Activated T-helper 2 cell treated with anti-CD3 and anti-CD28 coated beads, Interferon-gamma antibody, Interleukin-2, Interleukin-4, amounts not matched to agents 10 μg/mL and 5 μg/mL and 100 μg/mL, durations not matched to agents 14 hours and 24 hours and 36 hours (primary cell): ENCODE results near the gene PRPF6. TPM values are rescaled to one million over a fixed set of nuclear protein-coding genes. Genes with fewer than 3 reads are reported as not detected.

Experiments
- DNase-seq: peaks from one replicate; pipeline ENCODE4 v3.0.0; 2021; ENCODE audit warnings: low spot score
- H3K27ac Mint-ChIP-seq: one replicate; pipeline ENCODE4 v1.8.0; 2021; ENCODE audit warnings: mixed read lengths
- H3K27me3 Mint-ChIP-seq: one replicate; pipeline ENCODE4 v1.8.0; 2021; ENCODE audit warnings: low read depth, mixed read lengths
- H3K36me3 Mint-ChIP-seq: one replicate; pipeline ENCODE4 v1.8.0; 2021; ENCODE audit warnings: low read depth, mixed read lengths
- H3K4me1 Mint-ChIP-seq: one replicate; pipeline ENCODE4 v1.8.0; 2021; ENCODE audit warnings: low read depth, mixed read lengths
- H3K4me3 Mint-ChIP-seq: one replicate; pipeline ENCODE4 v1.8.0; 2021; ENCODE audit warnings: low read depth, mild to moderate bottlenecking, moderate library complexity, mixed read lengths
- H3K9me3 Mint-ChIP-seq: one replicate; pipeline ENCODE4 v1.8.0; 2021; ENCODE audit warnings: mixed read lengths
- intact Hi-C: fragments of 100-400 bp; cut with micrococcal nuclease; formaldehyde crosslinking; loops from one replicate; pipeline ENCODE4 v1.15.1; 2023
- total RNA-seq: library from RNA; stranded (reverse); gene quantifications from 2 replicates; pipeline ENCODE4 v1.2.3, GENCODE V29; 2022

The PRPF6 gene
- total RNA-seq, 1 donor from 2014 or later, result 70.3 TPM

- peak; percentile 60 for DNase-seq
- intact Hi-C loops, result loop anchor here (1.0 to 10.0 kb wide), 3 partner anchors 82 to 273 kb away; partner anchors contain the start of genes ABHD16B, ARFRP1, TPD52L2 and ZGPAT
- H3K4me3 Mint-ChIP-seq, result peak overlapping the region; percentile 83
- H3K36me3 Mint-ChIP-seq, result peaks cover 43% of the 10 kb centered on the region
- H3K4me1 Mint-ChIP-seq, result peaks cover 56% of the 10 kb centered on the region
- H3K9me3 Mint-ChIP-seq, result no peaks in the 10 kb centered on the region
- peak overlapping the region; percentile 79 for H3K27ac Mint-ChIP-seq
- no peaks in the 10 kb centered on the region for H3K27me3 Mint-ChIP-seq
Measured at GRCh38 chr20:63977739-63978276, 3.1 kb upstream of the PRPF6 start.

GRCh38 chr20:63978319-63979228, 2.4 kb upstream of the PRPF6 start:
- Mint-ChIP-seq H3K9me3 (no peaks in the 10 kb centered on the region), H3K27me3 (no peaks in the 10 kb centered on the region), H3K27ac (peak overlapping the region; percentile 79), H3K36me3 (peaks cover 43% of the 10 kb centered on the region), H3K4me1 (peaks cover 57% of the 10 kb centered on the region), H3K4me3 (peak overlapping the region; percentile 83)
- DNase-seq, result peak; percentile 61
- intact Hi-C loops, result loop anchor here (10.0 kb wide), 2 partner anchors 114 to 274 kb away; partner anchors contain the start of genes ABHD16B, ARFRP1, TPD52L2 and ZGPAT

- H3K27ac Mint-ChIP-seq, result peak overlapping the region; percentile 79
- no peaks in the 10 kb centered on the region for H3K9me3 Mint-ChIP-seq
- H3K4me3 Mint-ChIP-seq, result peak overlapping the region; percentile 83
- peaks cover 55% of the 10 kb centered on the region for H3K4me1 Mint-ChIP-seq
- DNase-seq, result no peak
- H3K27me3 Mint-ChIP-seq, result no peaks in the 10 kb centered on the region
- intact Hi-C loops, result loop anchor here (10.0 kb wide), 2 partner anchors 114 to 274 kb away; partner anchors contain the start of genes ABHD16B, ARFRP1, TPD52L2 and ZGPAT
- peaks cover 41% of the 10 kb centered on the region for H3K36me3 Mint-ChIP-seq
Measured at GRCh38 chr20:63979229-63979556, 1.7 kb upstream of the PRPF6 start.

- H3K27me3 Mint-ChIP-seq, result no peaks in the 10 kb centered on the region
- intact Hi-C loops, result loop anchor here (1.0 to 10.0 kb wide), 9 partner anchors 23 to 443 kb away; partner anchors contain the start of genes ABHD16B, ARFRP1, PTK6 and RGS19
- no peaks in the 10 kb centered on the region for H3K9me3 Mint-ChIP-seq
- H3K27ac Mint-ChIP-seq, result peak within 1 kb of the TSS; percentile 99
- peaks cover 43% of the 10 kb centered on the region for H3K36me3 Mint-ChIP-seq
- peak; percentile 53 for DNase-seq
- H3K4me1 Mint-ChIP-seq, result peaks cover 58% of the 10 kb centered on the region
- peak within 1 kb of the TSS; percentile 96 for H3K4me3 Mint-ChIP-seq
Measured at GRCh38 chr20:63979557-63980316, 1.2 kb upstream of the PRPF6 start, which contains the start of gene SAMD10. SAMD10 (minus strand) TSS chr20:63979642; CDS start chr20:63979467, 175 bp downstream.

GRCh38 chr20:63980317-63980805, 571 bp upstream of the PRPF6 start:
- Mint-ChIP-seq H3K4me3 (peak overlapping the region; percentile 96), H3K9me3 (no peaks in the 10 kb centered on the region), H3K4me1 (peaks cover 56% of the 10 kb centered on the region), H3K27ac (peak overlapping the region; percentile 99), H3K36me3 (peaks cover 43% of the 10 kb centered on the region), H3K27me3 (no peaks in the 10 kb centered on the region)
- no peak for DNase-seq
- intact Hi-C loops, result loop anchor here (1.0 to 5.0 kb wide), 7 partner anchors 24 to 444 kb away; partner anchors contain the start of genes PTK6, RGS19, RTEL1 and TCEA2

GRCh38 chr20:63982937-63983336, 2.0 kb downstream of the PRPF6 start:
- intact Hi-C loops, result loop anchor here (5.0 kb wide), 2 partner anchors 94 to 326 kb away; partner anchors contain the start of genes RGS19 and RTEL1
- Mint-ChIP-seq H3K9me3 (no peaks in the 10 kb centered on the region), H3K4me1 (peaks cover 39% of the 10 kb centered on the region), H3K27ac (no peak overlapping the region), H3K27me3 (no peaks in the 10 kb centered on the region), H3K36me3 (peaks cover 47% of the 10 kb centered on the region), H3K4me3 (peak overlapping the region; percentile 13)
- no peak for DNase-seq

- H3K9me3 Mint-ChIP-seq, result no peaks in the 10 kb centered on the region
- no peak overlapping the region for H3K27ac Mint-ChIP-seq
- intact Hi-C loops, result no loop called here
- no peak overlapping the region for H3K4me3 Mint-ChIP-seq
- DNase-seq, result no peak
- H3K4me1 Mint-ChIP-seq, result no peaks in the 10 kb centered on the region
- H3K27me3 Mint-ChIP-seq, result no peaks in the 10 kb centered on the region
- peaks cover 60% of the 10 kb centered on the region for H3K36me3 Mint-ChIP-seq
Measured at GRCh38 chr20:64000906-64001305, 20.0 kb downstream of the PRPF6 start.

GRCh38 chr20:64001607-64002011, 20.7 kb downstream of the PRPF6 start:
- Mint-ChIP-seq H3K4me1 (no peaks in the 10 kb centered on the region), H3K27me3 (no peaks in the 10 kb centered on the region), H3K36me3 (peaks cover 55% of the 10 kb centered on the region), H3K4me3 (no peak overlapping the region), H3K9me3 (no peaks in the 10 kb centered on the region), H3K27ac (no peak overlapping the region)
- intact Hi-C loops, result no loop called here
- no peak for DNase-seq

- Mint-ChIP-seq H3K36me3 (peaks cover 55% of the 10 kb centered on the region), H3K9me3 (peaks cover 11% of the 10 kb centered on the region), H3K27ac (no peak overlapping the region), H3K4me3 (no peak overlapping the region), H3K27me3 (no peaks in the 10 kb centered on the region), H3K4me1 (no peaks in the 10 kb centered on the region)
- no peak for DNase-seq
- intact Hi-C loops, result no loop called here
Measured at GRCh38 chr20:64003960-64004725, 23.2 kb downstream of the PRPF6 start.

GRCh38 chr20:64005394-64005793, 24.5 kb downstream of the PRPF6 start:
- H3K4me3 Mint-ChIP-seq, result no peak overlapping the region
- H3K27me3 Mint-ChIP-seq, result no peaks in the 10 kb centered on the region
- no peak overlapping the region for H3K27ac Mint-ChIP-seq
- peaks cover 10% of the 10 kb centered on the region for H3K4me1 Mint-ChIP-seq
- peaks cover 14% of the 10 kb centered on the region for H3K9me3 Mint-ChIP-seq
- intact Hi-C loops, result no loop called here
- peaks cover 57% of the 10 kb centered on the region for H3K36me3 Mint-ChIP-seq
- no peak for DNase-seq

GRCh38 chr20:64006490-64006889, 25.6 kb downstream of the PRPF6 start:
- peaks cover 14% of the 10 kb centered on the region for H3K9me3 Mint-ChIP-seq
- no peak overlapping the region for H3K4me3 Mint-ChIP-seq
- intact Hi-C loops, result no loop called here
- H3K36me3 Mint-ChIP-seq, result peaks cover 61% of the 10 kb centered on the region
- peaks cover 17% of the 10 kb centered on the region for H3K4me1 Mint-ChIP-seq
- H3K27me3 Mint-ChIP-seq, result no peaks in the 10 kb centered on the region
- no peak for DNase-seq
- no peak overlapping the region for H3K27ac Mint-ChIP-seq
